HepG2 (cell line): Measurements from ENCODE around the gene STMN1. TPM values are rescaled to one million over a fixed set of nuclear protein-coding genes. Genes with fewer than 3 reads are reported as not detected.

Experiments used
- HNRNPL ChIP-seq: fragments of 200-400 bp; formaldehyde crosslinking; IDR thresholded peaks from 2 replicates; pipeline ENCODE4 v1.6.1; 2017; ENCODE audit warnings: mild to moderate bottlenecking, low read depth, low read length
- LCORL ChIP-seq, 2 experiments: fragments of 450-650 bp in 1 of 2; sonication (generic) in 1 of 2; formaldehyde crosslinking in 1 of 2; IDR thresholded peaks; 2 replicates each; pipeline versions ENCODE4 v1.5.0 to v1.6.1; 2017 to 2020; ENCODE audit warnings: antibody characterized with exemption in 1 of 2, missing genetic modification reagents in 1 of 2
- RBM22 ChIP-seq: fragments of 200-400 bp; formaldehyde crosslinking; optimal IDR thresholded peaks from 2 replicates; pipeline ENCODE3; 2017; ENCODE audit warnings: mild to moderate bottlenecking, low read length, moderate library complexity
- REL ChIP-seq: sonication (generic); formaldehyde crosslinking; conservative IDR thresholded peaks from 2 replicates; pipeline ENCODE4 v1.8.0; 2022; ENCODE audit warnings: mild to moderate bottlenecking, missing genetic modification reagents, moderate library complexity
- ZBTB7B ChIP-seq: sonication (generic); formaldehyde crosslinking; IDR thresholded peaks from 2 replicates; pipeline ENCODE4 v1.4.0; 2020; ENCODE audit warnings: missing genetic modification reagents
- ZNF232 ChIP-seq: sonication (generic); formaldehyde crosslinking; IDR thresholded peaks from 2 replicates; pipeline ENCODE4 v1.4.0; 2020; ENCODE audit warnings: missing genetic modification reagents, borderline replicate concordance
- ZNF484 ChIP-seq: sonication (generic); formaldehyde crosslinking; IDR thresholded peaks from 2 replicates; pipeline ENCODE4 v1.5.1; 2020; ENCODE audit warnings: mild to moderate bottlenecking, low read depth, missing genetic modification reagents, borderline replicate concordance
- ZNF564 ChIP-seq: sonication (generic); formaldehyde crosslinking; IDR thresholded peaks from 2 replicates; pipeline ENCODE4 v1.8.1; 2023; ENCODE audit warnings: mild to moderate bottlenecking, missing genetic modification reagents
- ZNF839 ChIP-seq: sonication (generic); formaldehyde crosslinking; IDR thresholded peaks from 2 replicates; pipeline ENCODE4 v1.4.0; 2020; ENCODE audit warnings: missing genetic modification reagents, mild to moderate bottlenecking, borderline replicate concordance
- polyA plus RNA-seq, 8 experiments: library from polyadenylated mRNA; depleted of rRNA in 3 of 8; stranded (reverse) in 7 of 8; unstranded in 1 of 8; fragments of >200 nt; fragmentation: Illumina TruSeq in 4 of 8; extraction: Trizol in 4 of 8; gene quantifications; 2 replicates each; pipeline versions ENCODE4 v1.2.1 to v1.2.3, GENCODE V29; 2011 to 2016; ENCODE audit warnings: low read depth in 4 of 8, missing spikeins in 1 of 8, mixed read lengths in 1 of 8; ENCODE audit not compliant: insufficient read depth in 1 of 8
- total RNA-seq, 5 experiments: library from RNA; depleted of rRNA; stranded (reverse); fragments of >200 nt; fragmentation: Illumina TruSeq; extraction: Trizol; gene quantifications; 2 replicates each; pipeline ENCODE4 v1.2.3, GENCODE V29; 2016; ENCODE audit warnings: low read depth in 1 of 5
- TF ChIP-seq, protein P1 (sequence below): sonication (generic); formaldehyde crosslinking; IDR thresholded peaks from 2 replicates; pipeline ENCODE4 v1.5.1; 2020; ENCODE audit warnings: mild to moderate bottlenecking, missing genetic modification reagents
- TF ChIP-seq, protein P2 (sequence below): sonication (generic); formaldehyde crosslinking; IDR thresholded peaks from 2 replicates; pipeline ENCODE4 v1.8.0; 2022; ENCODE audit warnings: mild to moderate bottlenecking, missing genetic modification reagents, moderate library complexity
- TF ChIP-seq, protein P3 (sequence below), 2 experiments: sonication (generic) in 1 of 2; formaldehyde crosslinking in 1 of 2; IDR thresholded peaks; 2 replicates each; pipeline versions ENCODE4 v1.4.0 to v1.6.1; 2018 to 2020; ENCODE audit warnings: missing genetic modification reagents in 2 of 2, borderline replicate concordance in 1 of 2, low read depth in 1 of 2, mild to moderate bottlenecking in 1 of 2, missing biosample characterization in 1 of 2
- TF ChIP-seq, protein P4 (sequence below): sonication (generic); formaldehyde crosslinking; IDR thresholded peaks from 2 replicates; pipeline ENCODE4 v1.4.0; 2020; ENCODE audit warnings: mild to moderate bottlenecking, missing genetic modification reagents, borderline replicate concordance
- TF ChIP-seq, protein P5 (sequence below): sonication (generic); formaldehyde crosslinking; IDR thresholded peaks from 2 replicates; pipeline ENCODE4 v1.4.0; 2020; ENCODE audit warnings: missing genetic modification reagents, borderline replicate concordance
- TF ChIP-seq, protein P6 (sequence below): IDR thresholded peaks from 2 replicates; pipeline ENCODE4 v1.6.1; 2016; ENCODE audit warnings: low read depth, borderline replicate concordance
- TF ChIP-seq, protein P7 (sequence below): sonication (generic); formaldehyde crosslinking; conservative IDR thresholded peaks from 2 replicates; pipeline ENCODE4 v1.4.0; 2020; ENCODE audit warnings: missing genetic modification reagents

The STMN1 gene
- total and polyA plus RNA-seq, 2 of the 13 experiments (the other 11 are each of a cell fraction or from before 2014, with no cell fraction given), result 45.9 to 409 TPM

DNA sequence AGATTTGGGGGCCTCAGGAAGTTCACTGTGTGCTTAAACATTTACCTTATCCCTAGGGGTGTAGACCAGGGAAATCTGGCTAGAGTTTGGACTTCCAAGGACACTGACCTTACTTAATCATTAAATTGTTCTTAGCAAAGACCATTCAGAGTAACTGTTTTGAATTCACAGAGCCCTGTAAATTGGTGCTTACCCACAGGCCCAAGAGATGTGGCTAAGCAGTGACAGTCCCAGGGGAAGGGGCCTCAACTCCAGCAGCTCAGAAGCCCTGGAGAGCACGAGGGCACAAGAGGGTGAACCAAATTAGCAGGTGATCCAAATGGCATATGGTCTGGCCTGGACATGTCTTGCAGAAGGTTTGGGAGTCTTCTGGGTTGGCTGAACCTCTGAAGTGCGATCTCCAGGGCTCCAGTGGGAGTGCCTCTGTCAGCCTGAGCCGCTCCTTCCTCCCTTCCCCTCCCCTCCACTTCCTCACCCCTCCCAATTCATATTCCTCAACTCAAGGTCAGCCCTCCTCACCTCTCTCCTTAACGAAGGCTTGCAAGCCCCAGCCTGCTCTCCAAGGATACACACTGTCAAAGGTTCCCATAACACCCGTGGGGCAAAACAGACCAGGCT lies 35.0 kb downstream of the STMN1 start (continued):
- TF ChIP-seq, protein P1, sequence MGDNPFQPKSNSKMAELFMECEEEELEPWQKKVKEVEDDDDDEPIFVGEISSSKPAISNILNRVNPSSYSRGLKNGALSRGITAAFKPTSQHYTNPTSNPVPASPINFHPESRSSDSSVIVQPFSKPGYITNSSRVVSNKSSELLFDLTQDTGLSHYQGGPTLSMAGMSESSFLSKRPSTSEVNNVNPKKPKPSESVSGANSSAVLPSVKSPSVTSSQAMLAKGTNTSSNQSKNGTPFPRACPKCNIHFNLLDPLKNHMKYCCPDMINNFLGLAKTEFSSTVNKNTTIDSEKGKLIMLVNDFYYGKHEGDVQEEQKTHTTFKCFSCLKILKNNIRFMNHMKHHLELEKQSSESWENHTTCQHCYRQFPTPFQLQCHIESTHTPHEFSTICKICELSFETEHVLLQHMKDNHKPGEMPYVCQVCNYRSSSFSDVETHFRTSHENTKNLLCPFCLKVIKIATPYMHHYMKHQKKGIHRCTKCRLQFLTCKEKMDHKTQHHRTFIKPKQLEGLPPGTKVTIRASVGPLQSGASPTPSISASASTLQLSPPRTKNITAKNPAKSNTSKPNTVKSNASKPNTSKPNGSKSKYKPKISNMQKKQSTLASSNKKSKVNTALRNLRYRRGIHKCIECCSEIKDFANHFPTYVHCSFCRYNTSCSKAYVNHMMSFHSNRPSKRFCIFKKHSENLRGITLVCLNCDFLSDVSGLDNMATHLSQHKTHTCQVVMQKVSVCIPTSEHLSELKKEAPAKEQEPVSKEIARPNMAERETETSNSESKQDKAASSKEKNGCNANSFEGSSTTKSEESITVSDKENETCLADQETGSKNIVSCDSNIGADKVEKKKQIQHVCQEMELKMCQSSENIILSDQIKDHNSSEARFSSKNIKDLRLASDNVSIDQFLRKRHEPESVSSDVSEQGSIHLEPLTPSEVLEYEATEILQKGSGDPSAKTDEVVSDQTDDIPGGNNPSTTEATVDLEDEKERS, result no peak
- no peak for TF ChIP-seq ZNF232 (CRISPR knock-in tag)
- TF ChIP-seq, protein P2, sequence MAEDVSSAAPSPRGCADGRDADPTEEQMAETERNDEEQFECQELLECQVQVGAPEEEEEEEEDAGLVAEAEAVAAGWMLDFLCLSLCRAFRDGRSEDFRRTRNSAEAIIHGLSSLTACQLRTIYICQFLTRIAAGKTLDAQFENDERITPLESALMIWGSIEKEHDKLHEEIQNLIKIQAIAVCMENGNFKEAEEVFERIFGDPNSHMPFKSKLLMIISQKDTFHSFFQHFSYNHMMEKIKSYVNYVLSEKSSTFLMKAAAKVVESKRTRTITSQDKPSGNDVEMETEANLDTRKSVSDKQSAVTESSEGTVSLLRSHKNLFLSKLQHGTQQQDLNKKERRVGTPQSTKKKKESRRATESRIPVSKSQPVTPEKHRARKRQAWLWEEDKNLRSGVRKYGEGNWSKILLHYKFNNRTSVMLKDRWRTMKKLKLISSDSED (CRISPR knock-in tag), result no peak
- no peak for TF ChIP-seq ZNF839 (CRISPR knock-in tag)
- TF ChIP-seq ZBTB7B (CRISPR knock-in tag), result peak; percentile 70; the same call in 1 of the 2 replicates
- TF ChIP-seq, protein P3, sequence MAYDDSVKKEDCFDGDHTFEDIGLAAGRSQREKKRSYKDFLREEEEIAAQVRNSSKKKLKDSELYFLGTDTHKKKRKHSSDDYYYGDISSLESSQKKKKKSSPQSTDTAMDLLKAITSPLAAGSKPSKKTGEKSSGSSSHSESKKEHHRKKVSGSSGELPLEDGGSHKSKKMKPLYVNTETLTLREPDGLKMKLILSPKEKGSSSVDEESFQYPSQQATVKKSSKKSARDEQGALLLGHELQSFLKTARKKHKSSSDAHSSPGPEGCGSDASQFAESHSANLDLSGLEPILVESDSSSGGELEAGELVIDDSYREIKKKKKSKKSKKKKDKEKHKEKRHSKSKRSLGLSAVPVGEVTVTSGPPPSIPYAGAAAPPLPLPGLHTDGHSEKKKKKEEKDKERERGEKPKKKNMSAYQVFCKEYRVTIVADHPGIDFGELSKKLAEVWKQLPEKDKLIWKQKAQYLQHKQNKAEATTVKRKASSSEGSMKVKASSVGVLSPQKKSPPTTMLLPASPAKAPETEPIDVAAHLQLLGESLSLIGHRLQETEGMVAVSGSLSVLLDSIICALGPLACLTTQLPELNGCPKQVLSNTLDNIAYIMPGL (CRISPR knock-in tag; IDR thresholded peaks at IDR 0.05; ENCODE audit: borderline replicate concordance in 1 of 2, low read depth in 1 of 2), result no peak
- TF ChIP-seq LCORL (IDR thresholded peaks at IDR 0.05), result no peak
- peak; percentile 70; the same call in 1 of the 2 replicates for TF ChIP-seq LCORL (CRISPR knock-in tag; IDR thresholded peaks at IDR 0.05)
- no peak for TF ChIP-seq ZNF564 (CRISPR knock-in tag)
- TF ChIP-seq, protein P4, sequence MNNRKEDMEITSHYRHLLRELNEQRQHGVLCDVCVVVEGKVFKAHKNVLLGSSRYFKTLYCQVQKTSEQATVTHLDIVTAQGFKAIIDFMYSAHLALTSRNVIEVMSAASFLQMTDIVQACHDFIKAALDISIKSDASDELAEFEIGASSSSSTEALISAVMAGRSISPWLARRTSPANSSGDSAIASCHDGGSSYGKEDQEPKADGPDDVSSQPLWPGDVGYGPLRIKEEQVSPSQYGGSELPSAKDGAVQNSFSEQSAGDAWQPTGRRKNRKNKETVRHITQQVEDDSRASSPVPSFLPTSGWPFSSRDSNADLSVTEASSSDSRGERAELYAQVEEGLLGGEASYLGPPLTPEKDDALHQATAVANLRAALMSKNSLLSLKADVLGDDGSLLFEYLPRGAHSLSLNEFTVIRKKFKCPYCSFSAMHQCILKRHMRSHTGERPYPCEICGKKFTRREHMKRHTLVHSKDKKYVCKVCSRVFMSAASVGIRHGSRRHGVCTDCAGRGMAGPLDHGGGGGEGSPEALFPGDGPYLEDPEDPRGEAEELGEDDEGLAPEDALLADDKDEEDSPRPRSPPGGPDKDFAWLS (CRISPR knock-in tag), result no peak; the same call in 1 of the 2 replicates
- TF ChIP-seq ZNF484, result no peak
- TF ChIP-seq, protein P5, sequence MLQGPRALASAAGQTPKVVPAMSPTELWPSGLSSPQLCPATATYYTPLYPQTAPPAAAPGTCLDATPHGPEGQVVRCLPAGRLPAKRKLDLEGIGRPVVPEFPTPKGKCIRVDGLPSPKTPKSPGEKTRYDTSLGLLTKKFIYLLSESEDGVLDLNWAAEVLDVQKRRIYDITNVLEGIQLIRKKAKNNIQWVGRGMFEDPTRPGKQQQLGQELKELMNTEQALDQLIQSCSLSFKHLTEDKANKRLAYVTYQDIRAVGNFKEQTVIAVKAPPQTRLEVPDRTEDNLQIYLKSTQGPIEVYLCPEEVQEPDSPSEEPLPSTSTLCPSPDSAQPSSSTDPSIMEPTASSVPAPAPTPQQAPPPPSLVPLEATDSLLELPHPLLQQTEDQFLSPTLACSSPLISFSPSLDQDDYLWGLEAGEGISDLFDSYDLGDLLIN (CRISPR knock-in tag), result no peak
- no peak for TF ChIP-seq HNRNPL
- no peak for TF ChIP-seq REL (CRISPR knock-in tag)
- no peak for TF ChIP-seq RBM22
- TF ChIP-seq, protein P6, sequence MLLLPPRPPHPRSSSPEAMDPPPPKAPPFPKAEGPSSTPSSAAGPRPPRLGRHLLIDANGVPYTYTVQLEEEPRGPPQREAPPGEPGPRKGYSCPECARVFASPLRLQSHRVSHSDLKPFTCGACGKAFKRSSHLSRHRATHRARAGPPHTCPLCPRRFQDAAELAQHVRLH (CRISPR knock-in tag), result no peak
- TF ChIP-seq, protein P7, sequence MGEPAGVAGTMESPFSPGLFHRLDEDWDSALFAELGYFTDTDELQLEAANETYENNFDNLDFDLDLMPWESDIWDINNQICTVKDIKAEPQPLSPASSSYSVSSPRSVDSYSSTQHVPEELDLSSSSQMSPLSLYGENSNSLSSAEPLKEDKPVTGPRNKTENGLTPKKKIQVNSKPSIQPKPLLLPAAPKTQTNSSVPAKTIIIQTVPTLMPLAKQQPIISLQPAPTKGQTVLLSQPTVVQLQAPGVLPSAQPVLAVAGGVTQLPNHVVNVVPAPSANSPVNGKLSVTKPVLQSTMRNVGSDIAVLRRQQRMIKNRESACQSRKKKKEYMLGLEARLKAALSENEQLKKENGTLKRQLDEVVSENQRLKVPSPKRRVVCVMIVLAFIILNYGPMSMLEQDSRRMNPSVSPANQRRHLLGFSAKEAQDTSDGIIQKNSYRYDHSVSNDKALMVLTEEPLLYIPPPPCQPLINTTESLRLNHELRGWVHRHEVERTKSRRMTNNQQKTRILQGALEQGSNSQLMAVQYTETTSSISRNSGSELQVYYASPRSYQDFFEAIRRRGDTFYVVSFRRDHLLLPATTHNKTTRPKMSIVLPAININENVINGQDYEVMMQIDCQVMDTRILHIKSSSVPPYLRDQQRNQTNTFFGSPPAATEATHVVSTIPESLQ (CRISPR knock-in tag), result no peak
